Psoas muscle (tissue), 8 donors: ENCODE results near the gene RBX1. TPM values are rescaled to one million over a fixed set of nuclear protein-coding genes. Genes with fewer than 3 reads are reported as not detected.

Experiments
- ATAC-seq, 4 donors: fragments of 200-7000 bp; cut with Tn5 transposase; one replicate each; pipeline ENCODE4 v1.9.1; 2020; ENCODE audit warnings: moderate library complexity in 3 of 4, mild to moderate bottlenecking in 2 of 4
- DNase-seq, 2 donors: peaks; one replicate each; pipeline ENCODE4 v3.0.0-alpha.2; 2020
- H3K27ac ChIP-seq: fragments of 200-600 bp; one replicate; pipeline ENCODE4 v1.8.0; 2022
- H3K27me3 ChIP-seq, 3 donors: fragments of 200-600 bp in 1 of 3; one replicate each; pipeline versions ENCODE4 v1.6.1 to v1.8.0; 2013 to 2022; ENCODE audit warnings: low read length in 2 of 3, mild to moderate bottlenecking in 2 of 3, moderate library complexity in 1 of 3; ENCODE audit not compliant: insufficient read depth in 3 of 3
- H3K36me3 ChIP-seq, 2 donors: fragments of 200-600 bp in 1 of 2; one replicate each; pipeline versions ENCODE4 v1.6.1 to v1.8.0; 2013 to 2022; ENCODE audit warnings: low read depth in 1 of 2, mild to moderate bottlenecking in 1 of 2, moderate library complexity in 1 of 2; ENCODE audit not compliant: insufficient read depth in 1 of 2
- H3K4me1 ChIP-seq: fragments of 200-600 bp; one replicate; pipeline ENCODE4 v1.8.0; 2022
- H3K4me3 ChIP-seq: fragments of 200-600 bp; one replicate; pipeline ENCODE4 v1.8.0; 2022; ENCODE audit warnings: mild to moderate bottlenecking
- H3K9me3 ChIP-seq: fragments of 200-600 bp; one replicate; pipeline ENCODE4 v1.8.0; 2022
- WGBS, 3 donors: extraction: QIAGEN DNeasy Blood & Tissue Kit; methylation state at CpG; one replicate each; pipeline versions ENCODE4 v1.1.6 to v1.1.7; 2013; 5-methylcytosine and 5-hydroxymethylcytosine counted together
- intact Hi-C, 2 donors: fragments of 100-400 bp; cut with DNase I; formaldehyde crosslinking; loops; one replicate each; pipeline versions ENCODE4 v1.11.0 to v1.14.2; 2022
- polyA plus RNA-seq, 3 donors: library from polyadenylated mRNA; stranded (reverse); fragments of 200-250 nt; gene quantifications; one replicate each; pipeline ENCODE4 v1.2.3, GENCODE V29; 2013
- total RNA-seq, 4 donors: library from RNA; stranded (reverse); fragmentation: NEBNext Ultra II Directional in 2 of 4; extraction: Animal tissue kit (Norgen Biotek cat#: 25700) in 2 of 4; gene quantifications; one replicate each; pipeline versions ENCODE4 v1.2.1 to v1.2.4, GENCODE V29; 2021 to 2023
- TF ChIP-seq, protein P1 (sequence below): fragments of 200-600 bp; IDR thresholded peaks from one replicate; pipeline ENCODE4 v1.8.0; 2022; ENCODE audit warnings: antibody characterized with exemption
- donor health status: healthy with polysubstance abuse.
- donor health status: DM: no; HTN: no; CAD: no; lungs with moderate emphysema.
- donor health status: Bipolar disorder and iron deficiency.
- donor health status: healthy.
- donor health status: DM: yes; HTN: yes; CAD: no.
- donor health status: DM: no; HTN: no; CAD: no.
- donor health status: DM: no; HTN: no; CAD: no.
- donor health status: DM: yes; HTN: yes; CAD: no.

Gene RBX1
- total and polyA plus RNA-seq, 7 donors, result 46.6 to 82.6 (median 55.0) TPM

DNA sequence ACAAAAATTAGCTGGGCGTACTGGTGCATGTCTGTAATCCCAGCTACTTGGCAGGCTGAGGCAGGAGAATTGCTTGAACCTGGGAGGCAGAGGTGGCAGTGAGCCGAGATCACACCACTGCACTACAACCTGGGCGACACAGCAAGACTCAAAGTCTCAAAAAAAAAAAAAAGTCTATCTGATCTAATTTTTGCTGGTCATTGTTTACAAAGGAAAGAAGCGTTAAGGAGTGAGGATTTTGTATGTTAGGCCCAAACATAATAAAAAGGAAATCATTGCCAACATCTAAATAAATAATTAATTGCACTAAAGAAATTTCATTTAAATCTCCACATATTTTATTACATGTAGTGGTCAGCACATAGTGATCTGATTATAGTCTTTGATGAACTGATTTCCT is 2.9 kb downstream of the RBX1 start:
- TF ChIP-seq, protein P1, sequence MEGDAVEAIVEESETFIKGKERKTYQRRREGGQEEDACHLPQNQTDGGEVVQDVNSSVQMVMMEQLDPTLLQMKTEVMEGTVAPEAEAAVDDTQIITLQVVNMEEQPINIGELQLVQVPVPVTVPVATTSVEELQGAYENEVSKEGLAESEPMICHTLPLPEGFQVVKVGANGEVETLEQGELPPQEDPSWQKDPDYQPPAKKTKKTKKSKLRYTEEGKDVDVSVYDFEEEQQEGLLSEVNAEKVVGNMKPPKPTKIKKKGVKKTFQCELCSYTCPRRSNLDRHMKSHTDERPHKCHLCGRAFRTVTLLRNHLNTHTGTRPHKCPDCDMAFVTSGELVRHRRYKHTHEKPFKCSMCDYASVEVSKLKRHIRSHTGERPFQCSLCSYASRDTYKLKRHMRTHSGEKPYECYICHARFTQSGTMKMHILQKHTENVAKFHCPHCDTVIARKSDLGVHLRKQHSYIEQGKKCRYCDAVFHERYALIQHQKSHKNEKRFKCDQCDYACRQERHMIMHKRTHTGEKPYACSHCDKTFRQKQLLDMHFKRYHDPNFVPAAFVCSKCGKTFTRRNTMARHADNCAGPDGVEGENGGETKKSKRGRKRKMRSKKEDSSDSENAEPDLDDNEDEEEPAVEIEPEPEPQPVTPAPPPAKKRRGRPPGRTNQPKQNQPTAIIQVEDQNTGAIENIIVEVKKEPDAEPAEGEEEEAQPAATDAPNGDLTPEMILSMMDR, result no peak
- H3K27ac ChIP-seq, result peak overlapping the region; percentile 38
- H3K9me3 ChIP-seq, result no peaks in the 10 kb centered on the region
- DNase-seq (no peak), ATAC-seq (no peak)
- no peaks in the 10 kb centered on the region for H3K27me3 ChIP-seq
- H3K4me1 ChIP-seq, result peaks cover 21% of the 10 kb centered on the region
- WGBS, 3 donors, result 47 to 84% (median 57%) methylated on average over 4 of the region's 4 CpGs
- no peak overlapping the region for H3K4me3 ChIP-seq
- intact Hi-C loops, result loop anchor here in 1 of 2 donors (5.0 kb wide), 1 partner anchor 68 kb away; no protein-coding TSS in a partner anchor
- H3K36me3 ChIP-seq, result peaks cover 3 to 57% of the 10 kb centered on the region in 2 donors

DNA sequence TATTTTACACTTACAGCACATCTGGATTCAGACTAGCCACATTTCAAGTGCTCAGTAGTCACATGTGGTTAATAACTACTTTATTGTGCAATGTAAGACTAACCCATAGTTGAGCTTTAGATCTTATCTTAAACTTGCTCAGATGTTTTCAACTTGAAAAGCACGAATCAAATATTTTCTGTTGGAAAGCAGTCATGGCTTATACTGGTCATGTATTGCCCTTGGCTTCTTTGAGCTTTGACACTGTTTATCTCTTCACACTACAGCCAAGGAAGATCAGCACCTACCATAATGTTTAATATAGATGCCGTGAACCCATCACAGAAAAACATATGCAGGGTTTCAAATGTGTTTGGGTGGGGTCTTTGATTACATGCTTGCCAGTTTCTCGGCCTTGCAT is 4.4 kb downstream of the RBX1 start:
- Histone ChIP-seq H3K4me3 (no peak overlapping the region), H3K36me3 (peaks cover 3 to 66% of the 10 kb centered on the region in 2 donors), H3K9me3 (no peaks in the 10 kb centered on the region), H3K4me1 (peaks cover 23% of the 10 kb centered on the region), H3K27ac (no peak overlapping the region), H3K27me3 (no peaks in the 10 kb centered on the region)
- 82 to 88% (median 85%) methylated on average over 3 of the region's 3 CpGs for WGBS, 3 donors
- ATAC-seq (no peak), DNase-seq (no peak)
- TF ChIP-seq, protein P1, result no peak
- intact Hi-C loops, result no loop called here

DNA sequence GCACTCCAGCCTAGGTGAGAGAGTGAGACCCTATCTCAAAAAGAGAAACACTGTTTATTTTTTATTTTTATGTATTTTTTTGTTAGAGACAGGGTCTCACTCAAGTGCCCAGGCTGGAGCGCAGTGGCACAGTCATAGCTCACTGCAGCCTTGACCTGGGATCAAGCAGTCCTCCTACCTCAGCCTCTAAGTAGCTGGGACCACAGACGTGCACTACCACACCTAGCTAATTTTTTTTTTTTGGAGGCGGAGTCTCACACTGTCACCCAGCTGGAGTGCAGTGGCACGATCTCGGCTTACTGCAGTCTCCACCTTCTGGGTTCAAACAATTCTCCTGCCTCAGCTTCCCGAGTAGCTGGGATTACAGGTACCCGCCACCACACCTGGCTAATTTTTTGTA is 6.4 kb downstream of the RBX1 start:
- no peaks in the 10 kb centered on the region for H3K27me3 ChIP-seq
- TF ChIP-seq, protein P1, result no peak
- intact Hi-C loops, result no loop called here
- no peak for DNase-seq
- peaks cover 3 to 76% of the 10 kb centered on the region in 2 donors for H3K36me3 ChIP-seq
- no peak overlapping the region for H3K27ac ChIP-seq
- no peaks in the 10 kb centered on the region for H3K9me3 ChIP-seq
- peaks cover 16% of the 10 kb centered on the region for H3K4me1 ChIP-seq
- H3K4me3 ChIP-seq, result no peak overlapping the region
- WGBS, 3 donors, result 86 to 96% (median 90%) methylated on average over 7 of the region's 7 CpGs
- no peak for ATAC-seq

DNA sequence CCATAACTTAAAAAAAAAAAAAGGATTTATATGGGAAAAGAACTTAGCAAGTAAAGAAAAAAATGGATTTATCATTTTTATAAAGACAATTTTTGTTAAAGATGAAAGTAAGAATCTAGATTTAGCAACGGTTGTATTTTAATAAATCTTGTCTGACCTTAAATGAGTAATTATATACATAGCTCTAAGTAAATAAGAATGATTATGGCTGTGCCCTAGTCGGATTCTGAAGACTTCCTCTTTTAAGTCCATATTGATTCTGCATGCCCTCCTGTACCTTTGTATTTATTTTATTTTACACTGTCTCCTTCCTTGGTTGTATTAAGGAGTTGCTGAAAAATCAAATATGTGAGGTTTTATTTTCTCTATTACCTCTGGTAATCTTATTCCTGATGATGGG is 7.1 kb downstream of the RBX1 start:
- no peaks in the 10 kb centered on the region for H3K9me3 ChIP-seq
- H3K27me3 ChIP-seq, result no peaks in the 10 kb centered on the region
- H3K4me1 ChIP-seq, result peaks cover 10% of the 10 kb centered on the region
- ATAC-seq, result no peak
- DNase-seq, result no peak
- intact Hi-C loops, result no loop called here
- TF ChIP-seq, protein P1, result no peak
- H3K36me3 ChIP-seq, result peaks cover 3 to 77% of the 10 kb centered on the region in 2 donors
- H3K4me3 ChIP-seq, result no peak overlapping the region
- H3K27ac ChIP-seq, result no peak overlapping the region
- WGBS, 3 donors, result 85 to 94% (median 87%) methylated on average over 2 of the region's 2 CpGs

DNA sequence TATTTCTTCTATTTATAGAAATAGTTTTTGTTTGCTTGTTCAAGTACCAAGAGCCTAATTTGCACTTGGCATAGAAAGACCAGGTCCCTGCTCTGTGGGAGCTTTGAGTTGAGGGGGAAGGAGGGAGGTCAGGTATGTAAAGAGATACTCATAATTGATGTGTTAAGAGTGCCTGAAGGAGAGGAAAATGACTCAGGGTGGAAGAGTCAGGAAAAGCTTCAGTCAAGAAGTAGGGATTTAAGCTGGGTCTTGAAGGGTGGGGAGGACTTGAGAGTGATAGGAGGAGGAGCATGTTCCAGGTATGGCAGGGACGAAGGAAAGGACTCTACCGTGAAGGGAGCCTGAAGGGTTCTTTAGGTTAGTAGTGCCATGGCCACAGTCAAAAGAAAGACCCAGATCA is 9.0 kb downstream of the RBX1 start:
- H3K4me1 ChIP-seq, result peaks cover 4% of the 10 kb centered on the region
- 70 to 87% (median 76%) methylated on average over 2 of the region's 2 CpGs for WGBS, 3 donors
- H3K4me3 ChIP-seq, result no peak overlapping the region
- ATAC-seq (peak in 1 of 4 donors; percentile 29), DNase-seq (no peak)
- TF ChIP-seq, protein P1, result no peak
- peaks cover 4 to 77% of the 10 kb centered on the region in 2 donors for H3K36me3 ChIP-seq
- no peaks in the 10 kb centered on the region for H3K9me3 ChIP-seq
- no peaks in the 10 kb centered on the region for H3K27me3 ChIP-seq
- intact Hi-C loops, result no loop called here
- no peak overlapping the region for H3K27ac ChIP-seq
